SU-DHL-6 (cell line): Measurements from ENCODE around the gene APRT.

Experiments
- H2AFZ ChIP-seq: fragments of 200-600 bp; sonication (generic); 2 replicates; pipeline ENCODE4 v1.6.1; 2014; ENCODE audit warnings: low read depth, mild to moderate bottlenecking, moderate library complexity, mixed read lengths, antibody characterized with exemption, low read length; ENCODE audit not compliant: severe bottlenecking
- H3F3A ChIP-seq: fragments of 200-600 bp; shearing (Covaris generic); 2 replicates; pipeline ENCODE4 v1.6.0; 2016; ENCODE audit warnings: antibody characterized with exemption, mild to moderate bottlenecking; ENCODE audit not compliant: insufficient read depth
- H3K27ac ChIP-seq: fragments of 200-600 bp; sonication (generic); 2 replicates; pipeline ENCODE4 v1.5.1; 2016; ENCODE audit warnings: low read depth, mild to moderate bottlenecking, low read length, moderate library complexity, mixed read lengths
- H3K27me3 ChIP-seq: fragments of 200-600 bp; sonication (generic), shearing (Covaris generic); 2 replicates; pipeline ENCODE4 v1.6.0; 2014; ENCODE audit warnings: mild to moderate bottlenecking, low read length
- H3K36me3 ChIP-seq: fragments of 200-600 bp; sonication (generic); 2 replicates; pipeline ENCODE4 v1.6.1; 2014; ENCODE audit warnings: mild to moderate bottlenecking, low read length, mixed read lengths
- H3K4me2 ChIP-seq: fragments of 300-600, 200-600 bp; shearing (Covaris generic), sonication (generic); 2 replicates; pipeline ENCODE4 v1.6.0; 2014; ENCODE audit warnings: low read length, low read depth, mild to moderate bottlenecking; ENCODE audit not compliant: poor library complexity, severe bottlenecking
- H3K4me3 ChIP-seq: fragments of 200-600 bp; sonication (generic); 2 replicates; pipeline ENCODE4 v1.5.1; 2014; ENCODE audit warnings: antibody characterized with exemption, low read length, mild to moderate bottlenecking, mixed read lengths; ENCODE audit not compliant: insufficient read depth, poor library complexity, severe bottlenecking
- H3K79me2 ChIP-seq: fragments of 200-600 bp; sonication (generic); 2 replicates; pipeline ENCODE4 v1.6.1; 2014; ENCODE audit warnings: mild to moderate bottlenecking, low read length, moderate library complexity; ENCODE audit not compliant: insufficient read depth
- H3K9ac ChIP-seq: fragments of 200-600 bp; sonication (generic); 2 replicates; pipeline ENCODE4 v1.7.0; 2014; ENCODE audit warnings: mild to moderate bottlenecking, low read length
- H3K9me2 ChIP-seq: fragments of 200-600 bp; sonication (generic); replicated peaks from 2 replicates; pipeline ENCODE4 v1.6.1; 2014; ENCODE audit warnings: low read length; ENCODE audit not compliant: insufficient read depth
- H3K9me3 ChIP-seq: fragments of 200-600 bp; sonication (generic); 2 replicates; pipeline ENCODE4 v1.6.1; 2014; ENCODE audit warnings: low read length, mixed read lengths; ENCODE audit not compliant: insufficient read depth
- H4K20me1 ChIP-seq: fragments of 200-600 bp; sonication (generic); 2 replicates; pipeline ENCODE4 v1.6.1; 2014; ENCODE audit warnings: low read depth, mild to moderate bottlenecking, antibody characterized with exemption, low read length, moderate library complexity, mixed read lengths
- EZH2phosphoT487 ChIP-seq: fragments of 200-600 bp; sonication (generic), shearing (Covaris generic); conservative IDR thresholded peaks from 2 replicates; pipeline ENCODE4 v1.6.1; 2018; ENCODE audit warnings: mild to moderate bottlenecking, antibody characterized with exemption, low read length, moderate library complexity, mixed read lengths
- TF ChIP-seq, protein P1 (sequence below): fragments of 200-600 bp; sonication (generic); IDR thresholded peaks from one replicate; pipeline ENCODE4 v1.5.1; 2017; ENCODE audit warnings: antibody characterized with exemption, mild to moderate bottlenecking, low read length, moderate library complexity; ENCODE audit not compliant: insufficient read depth, poor library complexity, severe bottlenecking

The APRT gene

GRCh38 chr16:88781140-88782077, 30.3 kb downstream of the APRT start:
- H3F3A ChIP-seq: no peaks in the 10 kb centered on the region
- no peak overlapping the region for H3K4me3 ChIP-seq
- H3K4me2 ChIP-seq: no peak overlapping the region
- H3K27ac ChIP-seq: no peak overlapping the region
- H3K9ac ChIP-seq: no peak overlapping the region
- H3K36me3 ChIP-seq: no peaks in the 10 kb centered on the region
- no peaks in the 10 kb centered on the region for H3K79me2 ChIP-seq
- no peaks in the 10 kb centered on the region for H4K20me1 ChIP-seq
- no peak for TF ChIP-seq EZH2phosphoT487
- TF ChIP-seq, protein P1, sequence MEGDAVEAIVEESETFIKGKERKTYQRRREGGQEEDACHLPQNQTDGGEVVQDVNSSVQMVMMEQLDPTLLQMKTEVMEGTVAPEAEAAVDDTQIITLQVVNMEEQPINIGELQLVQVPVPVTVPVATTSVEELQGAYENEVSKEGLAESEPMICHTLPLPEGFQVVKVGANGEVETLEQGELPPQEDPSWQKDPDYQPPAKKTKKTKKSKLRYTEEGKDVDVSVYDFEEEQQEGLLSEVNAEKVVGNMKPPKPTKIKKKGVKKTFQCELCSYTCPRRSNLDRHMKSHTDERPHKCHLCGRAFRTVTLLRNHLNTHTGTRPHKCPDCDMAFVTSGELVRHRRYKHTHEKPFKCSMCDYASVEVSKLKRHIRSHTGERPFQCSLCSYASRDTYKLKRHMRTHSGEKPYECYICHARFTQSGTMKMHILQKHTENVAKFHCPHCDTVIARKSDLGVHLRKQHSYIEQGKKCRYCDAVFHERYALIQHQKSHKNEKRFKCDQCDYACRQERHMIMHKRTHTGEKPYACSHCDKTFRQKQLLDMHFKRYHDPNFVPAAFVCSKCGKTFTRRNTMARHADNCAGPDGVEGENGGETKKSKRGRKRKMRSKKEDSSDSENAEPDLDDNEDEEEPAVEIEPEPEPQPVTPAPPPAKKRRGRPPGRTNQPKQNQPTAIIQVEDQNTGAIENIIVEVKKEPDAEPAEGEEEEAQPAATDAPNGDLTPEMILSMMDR: no peak
- no peaks in the 10 kb centered on the region for H3K27me3 ChIP-seq
- no peak overlapping the region for H2AFZ ChIP-seq
- H3K9me3 ChIP-seq: no peaks in the 10 kb centered on the region
- H3K9me2 ChIP-seq: no peaks in the 10 kb centered on the region

DNA sequence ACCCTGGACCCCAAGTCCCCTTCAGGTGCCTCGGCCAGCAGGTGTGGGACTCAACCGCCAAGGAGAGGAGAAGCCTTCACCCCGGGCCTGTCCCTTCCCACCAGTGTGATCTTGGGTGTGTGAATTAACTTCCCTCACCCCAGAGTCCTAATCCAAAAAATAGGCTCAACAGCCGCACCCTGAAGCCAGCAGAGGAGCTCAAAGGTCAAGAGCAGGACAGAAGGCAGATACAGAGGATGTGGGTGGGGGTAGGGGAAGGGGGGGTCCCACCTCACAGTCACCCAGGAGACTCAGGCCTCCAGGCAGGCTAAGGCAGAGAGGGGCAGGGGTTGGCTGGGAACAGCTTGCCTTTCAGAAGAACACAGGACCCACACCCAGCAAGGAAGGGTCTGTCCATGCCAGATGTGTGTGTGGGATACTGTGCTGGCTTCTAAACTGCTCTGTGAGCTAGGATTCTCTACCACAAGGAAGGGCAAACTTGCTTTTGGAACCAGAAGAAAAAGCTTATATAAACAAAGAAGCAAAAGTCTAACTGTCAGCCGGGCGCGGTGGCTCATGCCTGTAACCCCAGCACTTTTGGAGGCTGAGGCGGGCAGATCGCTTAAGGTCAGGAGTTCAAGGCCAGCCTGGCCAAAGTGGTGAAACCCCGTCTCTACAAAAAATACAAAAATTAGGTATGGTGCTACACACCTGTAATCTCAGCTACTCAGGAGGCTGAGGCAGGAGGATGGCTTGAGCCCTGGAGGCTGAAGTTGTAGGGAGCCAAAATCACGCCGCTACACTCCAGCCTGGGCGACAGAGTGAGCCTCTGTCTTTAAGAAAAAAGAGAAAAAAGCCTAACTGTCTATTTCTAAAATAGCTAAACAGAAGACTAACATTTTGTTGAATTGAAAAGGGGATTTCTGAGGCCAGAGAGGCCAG, 31.3 kb downstream of the APRT start:
- no peak overlapping the region for H2AFZ ChIP-seq
- no peaks in the 10 kb centered on the region for H3K79me2 ChIP-seq
- TF ChIP-seq EZH2phosphoT487: no peak
- TF ChIP-seq, protein P1: no peak
- no peak overlapping the region for H3K4me2 ChIP-seq
- no peaks in the 10 kb centered on the region for H3K27me3 ChIP-seq
- no peak overlapping the region for H3K9ac ChIP-seq
- no peaks in the 10 kb centered on the region for H4K20me1 ChIP-seq
- H3K36me3 ChIP-seq: no peaks in the 10 kb centered on the region
- no peaks in the 10 kb centered on the region for H3F3A ChIP-seq
- H3K9me2 ChIP-seq: no peaks in the 10 kb centered on the region
- H3K9me3 ChIP-seq: no peaks in the 10 kb centered on the region
- no peak overlapping the region for H3K4me3 ChIP-seq
- no peak overlapping the region for H3K27ac ChIP-seq

DNA sequence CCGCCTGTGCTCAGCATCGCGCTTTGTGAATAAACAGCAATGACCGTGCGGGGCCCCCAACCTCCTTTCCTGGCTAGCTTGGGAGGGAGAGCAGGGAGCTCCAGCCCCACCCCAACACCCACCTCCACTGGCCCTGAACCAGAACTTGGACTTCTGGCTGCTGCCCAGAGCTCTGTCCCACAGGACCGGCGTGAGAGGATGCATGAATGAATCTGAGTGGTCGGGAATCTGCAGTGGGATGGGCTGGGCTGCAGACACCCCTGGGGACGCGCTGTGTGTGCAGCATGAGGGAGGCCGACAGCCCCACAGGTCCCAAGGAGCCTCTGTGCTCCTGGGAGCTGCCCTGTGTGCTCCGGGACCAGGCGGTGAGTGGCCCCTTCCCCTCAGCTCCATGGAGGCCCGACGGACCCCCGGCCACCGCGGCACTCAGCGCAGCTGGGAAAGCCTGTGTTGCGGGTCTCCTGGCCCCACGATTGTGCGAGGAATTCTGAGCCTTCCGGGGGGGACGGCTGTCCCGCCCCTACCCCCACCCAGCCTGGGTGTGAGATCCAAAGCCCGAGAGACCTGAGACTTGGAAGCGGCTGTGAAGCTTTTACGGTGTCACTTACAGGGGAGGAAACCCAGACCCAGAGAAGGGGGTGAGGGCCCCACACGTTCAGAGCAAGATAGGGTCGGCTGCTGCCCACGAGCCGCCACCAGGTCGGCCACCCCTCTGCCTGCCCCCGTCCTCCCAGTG, 32.2 kb downstream of the APRT start:
- H3K9me3 ChIP-seq: no peaks in the 10 kb centered on the region
- no peak for TF ChIP-seq EZH2phosphoT487
- TF ChIP-seq, protein P1: no peak
- no peaks in the 10 kb centered on the region for H3K27me3 ChIP-seq
- no peak overlapping the region for H2AFZ ChIP-seq
- no peak overlapping the region for H3K4me3 ChIP-seq
- no peak overlapping the region for H3K27ac ChIP-seq
- H4K20me1 ChIP-seq: no peaks in the 10 kb centered on the region
- no peaks in the 10 kb centered on the region for H3K9me2 ChIP-seq
- no peaks in the 10 kb centered on the region for H3K79me2 ChIP-seq
- H3K36me3 ChIP-seq: no peaks in the 10 kb centered on the region
- H3K9ac ChIP-seq: no peak overlapping the region
- no peaks in the 10 kb centered on the region for H3F3A ChIP-seq
- no peak overlapping the region for H3K4me2 ChIP-seq
